ENCODE data around the gene NOP9.
"Not testable (repeated sequence)": the region's sequence is repeated elsewhere in the genome, so short reads cannot be mapped to it uniquely, and the experiment has no call there.

The NOP9 gene

GRCh38 chr14:24349742-24350141 is 50.1 kb downstream of the NOP9 start:
- DNase-seq (ENCODE audit: low read depth), result no peak
- H3K4me3 ChIP-seq (ENCODE audit: low read depth, low read length), result no peak overlapping the region
- in situ Hi-C loops (cut with HindIII; ENCODE audit: low sequenced_read_pairs), result no loop called here
- no peak for TF ChIP-seq CTCF (IDR thresholded peaks at IDR 0.05; ENCODE audit: low read depth, low read length, missing control alignments)

GRCh38 chr14:24351517-24351916 is 51.9 kb downstream of the NOP9 start:
- peak; percentile 2 for TF ChIP-seq CTCF (IDR thresholded peaks at IDR 0.05; ENCODE audit: low read depth, low read length, missing control alignments)
- in situ Hi-C loops (cut with HindIII; ENCODE audit: low sequenced_read_pairs), result no loop called here
- no peak for DNase-seq (ENCODE audit: low read depth)
- no peak overlapping the region for H3K4me3 ChIP-seq (ENCODE audit: low read depth, low read length)

GRCh38 chr14:24353559-24354481 is 54.2 kb downstream of the NOP9 start:
- no peak overlapping the region for H3K4me3 ChIP-seq (ENCODE audit: low read depth, low read length)
- no peak for DNase-seq (ENCODE audit: low read depth)
- in situ Hi-C loops (cut with HindIII; ENCODE audit: low sequenced_read_pairs), result no loop called here
- no peak for TF ChIP-seq CTCF (IDR thresholded peaks at IDR 0.05; ENCODE audit: low read depth, low read length, missing control alignments)

- H3K4me3 ChIP-seq (ENCODE audit: low read depth, low read length); DNase-seq (ENCODE audit: low read depth); in situ Hi-C loops (cut with HindIII; ENCODE audit: low sequenced_read_pairs): not testable (repeated sequence)
Observed at GRCh38 chr14:24354482-24354825, 54.8 kb downstream of the NOP9 start.

- TF ChIP-seq CTCF (IDR thresholded peaks at IDR 0.05; ENCODE audit: low read depth, low read length, missing control alignments), result no peak
Observed at GRCh38 chr14:24355009-24355408, 55.4 kb downstream of the NOP9 start.

GRCh38 chr14:24356208-24356607 is 56.6 kb downstream of the NOP9 start:
- in situ Hi-C loops (cut with HindIII; ENCODE audit: low sequenced_read_pairs), result no loop called here
- no peak for DNase-seq (ENCODE audit: low read depth)
- H3K4me3 ChIP-seq (ENCODE audit: low read depth, low read length), result no peak overlapping the region
- no peak for TF ChIP-seq CTCF (IDR thresholded peaks at IDR 0.05; ENCODE audit: low read depth, low read length, missing control alignments)

More at GRCh38 chr14:24355009-24355408, 55.4 kb downstream of the NOP9 start:
- H3K4me3 ChIP-seq (ENCODE audit: low read depth, low read length), result no peak overlapping the region
- no peak for DNase-seq (ENCODE audit: low read depth)
- in situ Hi-C loops (cut with HindIII; ENCODE audit: low sequenced_read_pairs), result no loop called here

All from astrocyte of the cerebellum (primary cell).